NT2/D1 (cell line): ENCODE data around the gene VEZF1.

Experiments used
- SUZ12 ChIP-seq: IDR thresholded peaks from 2 replicates; pipeline ENCODE4 v1.6.1; 2011; ENCODE audit not compliant: insufficient read length, insufficient read depth; ENCODE audit errors: extremely low read depth
- YY1 ChIP-seq: IDR thresholded peaks from 2 replicates; pipeline ENCODE4 v1.6.1; 2011; ENCODE audit not compliant: insufficient read length, insufficient read depth

DNA sequence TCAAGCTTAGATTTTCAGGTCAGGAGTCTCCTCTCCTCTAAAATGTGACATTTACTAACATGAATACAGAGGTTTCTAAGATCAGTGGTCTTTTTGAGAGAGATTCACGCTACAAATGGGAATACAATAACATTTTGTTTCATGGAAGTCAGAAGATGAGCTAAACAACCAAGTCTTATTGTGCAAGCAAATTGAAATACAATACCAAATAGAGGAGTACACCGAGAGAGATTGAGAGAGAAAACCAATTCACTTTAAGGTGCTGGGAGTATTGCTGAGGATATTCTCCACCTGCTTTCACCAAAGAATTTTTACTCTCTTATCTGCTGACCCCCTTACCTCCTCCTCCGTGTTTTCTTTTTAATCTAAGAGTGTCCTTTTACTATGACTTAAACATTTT is 11.5 kb downstream of the VEZF1 start:
- TF ChIP-seq YY1, result no peak
- TF ChIP-seq SUZ12, result no peak
